ENCODE results near the gene HIGD2B.
"Not testable (repeated sequence)": the region's sequence is repeated elsewhere in the genome, so short reads cannot be mapped to it uniquely, and the experiment has no call there.

- peak; percentile 30; the same call in 1 of the 2 replicates for TF ChIP-seq CTCF (IDR thresholded peaks at IDR 0.05; ENCODE audit: low read length)
- not testable (repeated sequence) for TF ChIP-seq EZH2 (IDR thresholded peaks at IDR 0.05; ENCODE audit: borderline replicate concordance, low read length)
These were observed 57.5 kb downstream of the HIGD2B start for GRCh38 chr15:72628249-72629067.
